Pancreas (tissue), 10 donors: ENCODE measurements around the gene RBL1. TPM values are rescaled to one million over a fixed set of nuclear protein-coding genes. Genes with fewer than 3 reads are reported as not detected.

ENCODE experiments used
- ATAC-seq, 4 donors: fragments of 200-7000 bp; cut with Tn5 transposase; one replicate each; pipeline versions ENCODE4 v1.8.0 to v1.9.1; 2020; ENCODE audit warnings: mild to moderate bottlenecking in 4 of 4, moderate library complexity in 4 of 4
- DNase-seq, 6 donors: peaks; one replicate each; pipeline ENCODE4 v3.0.0-alpha.2; 2020
- FAIRE-seq: peaks from 2 replicates; lab custom pipeline; 2012; peaks lifted over from hg19 to GRCh38; lab: Jason Lieb, UNC
- H3K27ac ChIP-seq, 4 donors: fragments of 200-600 bp; sonication (generic); 1 replicate in 3 of 4; 2 replicates in 1 of 4; pipeline versions ENCODE4 v1.5.0 to v1.8.0; 2020
- H3K27me3 ChIP-seq, 4 donors: fragments of 200-600 bp; one replicate each; pipeline ENCODE4 v1.8.0; 2021
- H3K36me3 ChIP-seq, 3 donors: fragments of 200-600 bp; sonication (generic) in 1 of 3; one replicate each; pipeline versions ENCODE4 v1.5.0 to v1.8.0; 2020 to 2021
- H3K4me1 ChIP-seq, 3 donors: fragments of 200-600 bp; one replicate each; pipeline ENCODE4 v1.8.0; 2021
- H3K4me3 ChIP-seq, 4 donors: fragments of 200-600 bp; sonication (generic) in 2 of 4; one replicate each; pipeline versions ENCODE4 v1.5.0 to v1.8.0; 2020 to 2021
- H3K9me3 ChIP-seq, 4 donors: fragments of 200-600 bp; one replicate each; pipeline ENCODE4 v1.8.0; 2021
- CTCF ChIP-seq, 4 donors: fragments of 200-600 bp; sonication (generic) in 3 of 4; IDR thresholded peaks; one replicate each; pipeline versions ENCODE4 v1.5.0 to v1.8.0; 2021; ENCODE audit warnings: antibody characterized with exemption in 4 of 4
- WGBS, 2 donors: extraction: QIAGEN DNeasy Blood & Tissue Kit; methylation state at CpG; one replicate each; pipeline ENCODE4 v1.1.7; 2013; 5-methylcytosine and 5-hydroxymethylcytosine counted together
- intact Hi-C, 3 donors: fragments of 100-400 bp; cut with DNase I; formaldehyde crosslinking; loops; one replicate each; pipeline versions ENCODE4 v1.11.1 to v1.14.2; 2022
- polyA plus RNA-seq, 2 donors: library from polyadenylated mRNA; stranded (reverse); fragments of 200-250 nt; gene quantifications; one replicate each; pipeline ENCODE4 v1.2.3, GENCODE V29; 2013
- total RNA-seq, 6 donors: library from RNA; stranded (reverse); fragmentation: NEBNext Ultra II Directional in 4 of 6; extraction: Animal tissue kit (Norgen Biotek cat#: 25700) in 4 of 6; gene quantifications; one replicate each; pipeline versions ENCODE4 v1.2.1 to v1.2.4, GENCODE V29; 2021 to 2023
- donor health status: healthy with polysubstance abuse.
- donor health status: DM: no; HTN: no; CAD: no; lungs with moderate emphysema.
- donor health status: DM: no; HTN: no; CAD: no.
- donor health status: control.
- donor health status: control.
- donor health status: Bipolar disorder and iron deficiency.
- donor health status: DM: yes; HTN: yes; CAD: no.
- donor health status: DM: no; HTN: no; CAD: no.
- donor health status: DM: no; HTN: no; CAD: no.
- donor health status: DM: yes; HTN: yes; CAD: no.

The RBL1 gene
- total and polyA plus RNA-seq, 8 donors, result 1.1 to 4.3 (median 3.5) TPM

- WGBS, 2 donors, result 68 to 72% methylated on average over 11 of the region's 11 CpGs
- H3K27me3 ChIP-seq, result no peaks in the 10 kb centered on the region
- no peak for ATAC-seq
- no peak for FAIRE-seq
- no peak for TF ChIP-seq CTCF (IDR thresholded peaks at IDR 0.05)
- H3K9me3 ChIP-seq, result no peaks in the 10 kb centered on the region
- H3K27ac ChIP-seq, result no peak overlapping the region
- intact Hi-C loops, result no loop called here
- H3K36me3 ChIP-seq, result no peaks in the 10 kb centered on the region
- no peaks in the 10 kb centered on the region for H3K4me1 ChIP-seq
- no peak for DNase-seq
- H3K4me3 ChIP-seq, result peak overlapping the region in 3 of 4 donors; percentile 64 to 94 (median 85)
These were observed 731 bp upstream of the RBL1 start for GRCh38 chr20:37096415-37097041.

GRCh38 chr20:37095108-37095598 lies 644 bp downstream of the RBL1 start:
- H3K4me3 ChIP-seq, result peak overlapping the region; percentile 64 to 94 (median 78)
- 1 to 2% methylated on average over 19 of the region's 19 CpGs for WGBS, 2 donors
- no peaks in the 10 kb centered on the region for H3K36me3 ChIP-seq
- no peaks in the 10 kb centered on the region for H3K4me1 ChIP-seq
- H3K27me3 ChIP-seq, result no peaks in the 10 kb centered on the region
- FAIRE-seq (no peak), ATAC-seq (peak; percentile 26 to 60 (median 43)), DNase-seq (peak in 3 of 6 donors; percentile 4 to 22 (median 21))
- no peak for TF ChIP-seq CTCF (IDR thresholded peaks at IDR 0.05)
- intact Hi-C loops, result no loop called here
- peak overlapping the region in 3 of 4 donors; percentile 38 to 59 (median 53) for H3K27ac ChIP-seq
- no peaks in the 10 kb centered on the region for H3K9me3 ChIP-seq

- ATAC-seq (no peak), FAIRE-seq (no peak), DNase-seq (no peak)
- H3K4me3 ChIP-seq, result no peak overlapping the region
- 66 to 75% methylated on average over 2 of the region's 2 CpGs for WGBS, 2 donors
- TF ChIP-seq CTCF (IDR thresholded peaks at IDR 0.05), result no peak
- H3K27ac ChIP-seq, result no peak overlapping the region
- H3K4me1 ChIP-seq, result no peaks in the 10 kb centered on the region
- H3K27me3 ChIP-seq, result no peaks in the 10 kb centered on the region
- no peaks in the 10 kb centered on the region for H3K36me3 ChIP-seq
- no peaks in the 10 kb centered on the region for H3K9me3 ChIP-seq
- intact Hi-C loops, result no loop called here
These were observed 5.4 kb downstream of the RBL1 start for GRCh38 chr20:37090407-37090806.

GRCh38 chr20:37081717-37082289 lies 14.0 kb downstream of the RBL1 start:
- H3K27me3 ChIP-seq, result no peaks in the 10 kb centered on the region
- 89 to 95% methylated on average over 5 of the region's 5 CpGs for WGBS, 2 donors
- H3K27ac ChIP-seq, result no peak overlapping the region
- no peak overlapping the region for H3K4me3 ChIP-seq
- no peaks in the 10 kb centered on the region for H3K9me3 ChIP-seq
- intact Hi-C loops, result no loop called here
- ATAC-seq, result peak in 1 of 4 donors; percentile 48
- H3K4me1 ChIP-seq, result no peaks in the 10 kb centered on the region
- FAIRE-seq, result no peak
- TF ChIP-seq CTCF (IDR thresholded peaks at IDR 0.05), result no peak
- no peaks in the 10 kb centered on the region for H3K36me3 ChIP-seq
- no peak for DNase-seq

GRCh38 chr20:37077009-37077408 lies 18.8 kb downstream of the RBL1 start:
- ATAC-seq, result no peak
- TF ChIP-seq CTCF (IDR thresholded peaks at IDR 0.05), result no peak
- H3K27me3 ChIP-seq, result no peaks in the 10 kb centered on the region
- no peak overlapping the region for H3K4me3 ChIP-seq
- DNase-seq, result no peak
- no peaks in the 10 kb centered on the region for H3K4me1 ChIP-seq
- no peak for FAIRE-seq
- H3K9me3 ChIP-seq, result no peaks in the 10 kb centered on the region
- H3K27ac ChIP-seq, result no peak overlapping the region
- WGBS, 2 donors, result 98 to 100% methylated on average over 8 of the region's 8 CpGs
- no peaks in the 10 kb centered on the region for H3K36me3 ChIP-seq
- intact Hi-C loops, result no loop called here
